Panc1 (cell line): Measurements from ENCODE around the gene STAB1. TPM values are rescaled to one million over a fixed set of nuclear protein-coding genes. Genes with fewer than 3 reads are reported as not detected.

Experiments
- ATAC-seq: fragments of 200-7000 bp; cut with Tn5 transposase; 2 replicates; pipeline ENCODE4 v1.9.1; 2020; ENCODE audit warnings: mild to moderate bottlenecking, moderate library complexity
- BruUV-seq: library from RNA; stranded (reverse); fragments of 400-500 nt; replicated peaks from 2 replicates; lab custom pipeline; 2021; lab: Mats Ljungman, UMichigan
- CTCF ChIA-PET: fragments of 300-600 bp; sonication (Branson Sonifier 250); formaldehyde crosslinking; loops from one replicate; lab custom pipeline; 2022; ENCODE audit warnings: antibody characterized with exemption; lab: Charles Lee
- POLR2A ChIA-PET: fragments of 300-600 bp; sonication (Branson Sonifier 250); formaldehyde crosslinking; loops from one replicate; lab custom pipeline; 2022; ENCODE audit warnings: antibody characterized with exemption; lab: Charles Lee
- DNase-seq: peaks from one replicate; pipeline ENCODE4 v3.0.0-alpha.2; 2010; ENCODE audit warnings: low read depth, low spot score
- H3K27ac ChIP-seq: 2 replicates; pipeline ENCODE4 v1.5.1; 2011; ENCODE audit warnings: mild to moderate bottlenecking, low read length, inconsistent platforms
- H3K27me3 ChIP-seq: fragments of 200-500 bp; sonication (Bioruptor generic); 2 replicates; pipeline ENCODE4 v1.6.0; 2014; ENCODE audit warnings: low read length, inconsistent platforms; ENCODE audit not compliant: control insufficient read depth, insufficient read depth
- H3K36me3 ChIP-seq: fragments of 200-500 bp; sonication (Bioruptor generic); 2 replicates; pipeline ENCODE4 v1.5.1; 2014; ENCODE audit warnings: inconsistent platforms, mild to moderate bottlenecking, low read length, moderate library complexity; ENCODE audit not compliant: control insufficient read depth, insufficient read depth
- H3K4me1 ChIP-seq: 2 replicates; pipeline ENCODE4 v1.5.1; 2011; ENCODE audit warnings: inconsistent platforms, mild to moderate bottlenecking, low read length, moderate library complexity; ENCODE audit not compliant: control insufficient read depth, insufficient read depth
- H3K4me3 ChIP-seq, 2 experiments: 2 replicates each; pipeline ENCODE4 v1.5.1; 2011 to 2012; ENCODE audit warnings: low read depth in 2 of 2, low read length in 2 of 2, mild to moderate bottlenecking in 2 of 2, inconsistent platforms in 1 of 2, moderate library complexity in 1 of 2
- H3K9me3 ChIP-seq: fragments of 200-500 bp; sonication (Bioruptor generic); 2 replicates; pipeline ENCODE4 v1.5.1; 2014; ENCODE audit warnings: low read depth, mild to moderate bottlenecking, inconsistent platforms, low read length, moderate library complexity; ENCODE audit not compliant: control insufficient read depth, insufficient read depth
- POLR2AphosphoS5 ChIP-seq: IDR thresholded peaks from 2 replicates; pipeline ENCODE4 v1.6.1; 2012; ENCODE audit warnings: mild to moderate bottlenecking, low read depth, low read length, moderate library complexity
- SIN3A ChIP-seq: IDR thresholded peaks from 2 replicates; pipeline ENCODE4 v1.6.1; 2012; ENCODE audit warnings: low read depth, mild to moderate bottlenecking, low read length, moderate library complexity, borderline replicate concordance; ENCODE audit not compliant: insufficient read depth
- TCF7L2 ChIP-seq: IDR thresholded peaks from 2 replicates; pipeline ENCODE4 v1.6.1; 2011; ENCODE audit warnings: mild to moderate bottlenecking, low read depth, low read length, inconsistent platforms
- in situ Hi-C: cut with HindIII; loops from 2 replicates; pipeline ENCODE4 v1.10.0; 2016; ENCODE audit warnings: low sequenced_read_pairs, low pct_unique_long_range_greater_than_20kb
- intact Hi-C: fragments of 100-400 bp; cut with micrococcal nuclease; formaldehyde crosslinking; loops from one replicate; pipeline ENCODE4 v1.10.0; 2022; ENCODE audit not compliant: unreplicated experiment
- total RNA-seq: library from RNA; stranded (reverse); gene quantifications from one replicate; pipeline ENCODE4 v1.2.1, GENCODE V29; 2021; ENCODE audit not compliant: unreplicated experiment
- TF ChIP-seq, protein P1 (sequence below): fragments of 450-650 bp; IDR thresholded peaks from 2 replicates; pipeline ENCODE4 v1.5.1; 2017; ENCODE audit warnings: mild to moderate bottlenecking
- TF ChIP-seq, protein P2 (sequence below), 2 experiments: IDR thresholded peaks; 2 replicates each; pipeline ENCODE4 v1.6.1; 2011 to 2012; ENCODE audit warnings: low read depth in 2 of 2, control low read depth in 1 of 2, low read length in 1 of 2, mild to moderate bottlenecking in 1 of 2, moderate library complexity in 1 of 2; ENCODE audit not compliant: insufficient read depth in 1 of 2

The STAB1 gene
- total RNA-seq, 1 experiment from 2014 or later: 0.39 TPM

DNA sequence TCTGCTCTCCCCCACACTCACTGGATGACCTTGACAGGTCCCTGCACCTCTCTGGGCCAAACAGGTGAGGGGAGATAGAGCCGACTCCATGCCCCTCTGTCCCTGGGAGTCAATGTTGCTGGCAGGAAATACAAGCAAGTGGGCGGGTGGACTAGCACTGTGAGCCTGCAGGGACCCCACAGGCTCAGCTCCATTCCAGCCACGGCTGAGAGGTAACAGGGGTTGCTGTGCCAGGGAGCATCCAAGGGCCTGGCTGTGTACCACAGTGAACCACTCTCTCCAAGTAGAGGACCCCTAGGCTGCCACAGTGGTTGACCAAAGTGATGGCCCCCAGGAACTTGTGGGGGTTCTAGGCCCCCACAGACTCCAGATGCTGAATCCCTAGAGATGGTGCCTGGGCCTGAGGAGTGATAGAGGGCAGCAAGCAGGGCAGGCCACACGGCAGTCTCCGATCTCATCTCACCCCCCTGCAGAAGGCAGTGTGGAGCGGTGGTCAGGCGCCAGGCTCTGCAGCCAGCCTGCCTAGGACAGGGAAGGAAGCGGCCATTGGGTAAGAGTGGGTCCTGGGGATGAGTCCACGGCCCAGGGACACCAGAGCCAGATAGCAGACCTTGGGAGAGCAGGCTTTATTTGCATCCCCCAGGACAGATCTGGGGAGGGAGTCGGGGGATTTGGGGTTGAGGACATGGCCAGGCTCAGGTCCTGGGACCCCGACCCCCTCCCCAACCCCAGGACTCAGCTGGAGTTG is 44.5 kb upstream of the STAB1 start:
- ATAC-seq: no peak
- DNase-seq: no peak
- CTCF ChIA-PET: no interaction called here
- peaks cover 2% of the 10 kb centered on the region; the same call in 1 of the 2 replicates for H3K36me3 ChIP-seq
- intact Hi-C loops: no loop called here
- in situ Hi-C loops: no loop called here
- H3K9me3 ChIP-seq: no peaks in the 10 kb centered on the region
- H3K4me1 ChIP-seq: peaks cover 32% of the 10 kb centered on the region
- H3K27me3 ChIP-seq: no peaks in the 10 kb centered on the region
- BruUV-seq: no TSS peak
- H3K4me3 ChIP-seq: no peak overlapping the region
- peak overlapping the region; percentile 63 for H3K27ac ChIP-seq
- TF ChIP-seq, protein P1, sequence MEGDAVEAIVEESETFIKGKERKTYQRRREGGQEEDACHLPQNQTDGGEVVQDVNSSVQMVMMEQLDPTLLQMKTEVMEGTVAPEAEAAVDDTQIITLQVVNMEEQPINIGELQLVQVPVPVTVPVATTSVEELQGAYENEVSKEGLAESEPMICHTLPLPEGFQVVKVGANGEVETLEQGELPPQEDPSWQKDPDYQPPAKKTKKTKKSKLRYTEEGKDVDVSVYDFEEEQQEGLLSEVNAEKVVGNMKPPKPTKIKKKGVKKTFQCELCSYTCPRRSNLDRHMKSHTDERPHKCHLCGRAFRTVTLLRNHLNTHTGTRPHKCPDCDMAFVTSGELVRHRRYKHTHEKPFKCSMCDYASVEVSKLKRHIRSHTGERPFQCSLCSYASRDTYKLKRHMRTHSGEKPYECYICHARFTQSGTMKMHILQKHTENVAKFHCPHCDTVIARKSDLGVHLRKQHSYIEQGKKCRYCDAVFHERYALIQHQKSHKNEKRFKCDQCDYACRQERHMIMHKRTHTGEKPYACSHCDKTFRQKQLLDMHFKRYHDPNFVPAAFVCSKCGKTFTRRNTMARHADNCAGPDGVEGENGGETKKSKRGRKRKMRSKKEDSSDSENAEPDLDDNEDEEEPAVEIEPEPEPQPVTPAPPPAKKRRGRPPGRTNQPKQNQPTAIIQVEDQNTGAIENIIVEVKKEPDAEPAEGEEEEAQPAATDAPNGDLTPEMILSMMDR: no peak
- TF ChIP-seq POLR2AphosphoS5 (no peak), SIN3A (no peak), TCF7L2 (no peak)
- TF ChIP-seq, protein P2, sequence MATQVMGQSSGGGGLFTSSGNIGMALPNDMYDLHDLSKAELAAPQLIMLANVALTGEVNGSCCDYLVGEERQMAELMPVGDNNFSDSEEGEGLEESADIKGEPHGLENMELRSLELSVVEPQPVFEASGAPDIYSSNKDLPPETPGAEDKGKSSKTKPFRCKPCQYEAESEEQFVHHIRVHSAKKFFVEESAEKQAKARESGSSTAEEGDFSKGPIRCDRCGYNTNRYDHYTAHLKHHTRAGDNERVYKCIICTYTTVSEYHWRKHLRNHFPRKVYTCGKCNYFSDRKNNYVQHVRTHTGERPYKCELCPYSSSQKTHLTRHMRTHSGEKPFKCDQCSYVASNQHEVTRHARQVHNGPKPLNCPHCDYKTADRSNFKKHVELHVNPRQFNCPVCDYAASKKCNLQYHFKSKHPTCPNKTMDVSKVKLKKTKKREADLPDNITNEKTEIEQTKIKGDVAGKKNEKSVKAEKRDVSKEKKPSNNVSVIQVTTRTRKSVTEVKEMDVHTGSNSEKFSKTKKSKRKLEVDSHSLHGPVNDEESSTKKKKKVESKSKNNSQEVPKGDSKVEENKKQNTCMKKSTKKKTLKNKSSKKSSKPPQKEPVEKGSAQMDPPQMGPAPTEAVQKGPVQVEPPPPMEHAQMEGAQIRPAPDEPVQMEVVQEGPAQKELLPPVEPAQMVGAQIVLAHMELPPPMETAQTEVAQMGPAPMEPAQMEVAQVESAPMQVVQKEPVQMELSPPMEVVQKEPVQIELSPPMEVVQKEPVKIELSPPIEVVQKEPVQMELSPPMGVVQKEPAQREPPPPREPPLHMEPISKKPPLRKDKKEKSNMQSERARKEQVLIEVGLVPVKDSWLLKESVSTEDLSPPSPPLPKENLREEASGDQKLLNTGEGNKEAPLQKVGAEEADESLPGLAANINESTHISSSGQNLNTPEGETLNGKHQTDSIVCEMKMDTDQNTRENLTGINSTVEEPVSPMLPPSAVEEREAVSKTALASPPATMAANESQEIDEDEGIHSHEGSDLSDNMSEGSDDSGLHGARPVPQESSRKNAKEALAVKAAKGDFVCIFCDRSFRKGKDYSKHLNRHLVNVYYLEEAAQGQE (IDR thresholded peaks at IDR 0.05; ENCODE audit: insufficient read depth in 1 of 2, low read depth in 2 of 2, low read length in 1 of 2): no peak
- POLR2A ChIA-PET: no interaction called here

DNA sequence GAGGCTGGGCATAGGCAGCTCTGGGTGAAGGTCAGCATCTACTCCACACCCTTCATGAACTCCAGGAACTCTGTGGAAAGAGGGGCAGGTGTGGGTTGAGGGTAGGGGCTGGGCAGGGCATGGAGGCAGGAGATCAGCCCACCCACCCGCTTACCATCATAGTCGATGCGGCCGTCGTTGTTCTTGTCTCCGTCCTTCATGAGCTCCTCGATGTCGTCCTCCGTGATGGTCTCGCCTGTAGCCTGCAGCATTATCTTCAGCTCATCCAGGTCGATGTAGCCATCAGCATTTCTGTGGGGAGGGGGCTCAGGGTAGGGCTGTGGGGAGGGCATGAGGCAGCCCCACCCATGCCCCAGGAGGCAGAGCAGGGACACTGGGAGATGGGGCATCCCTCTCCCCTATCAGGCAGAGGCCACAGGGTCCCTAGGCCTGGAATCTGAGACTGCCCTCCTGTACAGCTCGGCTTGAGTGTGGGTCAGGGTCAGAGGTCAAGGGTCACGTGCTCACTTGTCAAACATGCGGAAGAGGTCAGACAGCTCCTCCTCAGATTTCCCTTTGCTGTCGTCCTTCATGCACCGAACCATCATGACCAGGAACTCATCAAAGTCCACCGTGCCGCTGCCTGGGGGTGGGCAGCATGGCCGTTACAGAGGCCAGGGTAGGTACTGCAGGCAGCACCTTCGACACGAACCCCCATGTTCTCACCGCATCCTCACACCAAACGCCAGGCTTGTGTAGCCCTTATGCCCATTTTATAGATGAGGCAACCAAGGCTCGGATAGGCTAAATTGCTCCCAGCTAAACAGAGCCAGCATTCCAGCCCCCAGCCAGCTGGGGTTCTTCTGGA is 43.7 kb upstream of the STAB1 start:
- DNase-seq: no peak
- CTCF ChIA-PET: no interaction called here
- no peak overlapping the region for H3K27ac ChIP-seq
- in situ Hi-C loops: no loop called here
- no peaks in the 10 kb centered on the region for H3K9me3 ChIP-seq
- BruUV-seq: no TSS peak
- H3K4me3 ChIP-seq: no peak overlapping the region
- no peaks in the 10 kb centered on the region for H3K27me3 ChIP-seq
- intact Hi-C loops: no loop called here
- no peak for TF ChIP-seq SIN3A
- TF ChIP-seq POLR2AphosphoS5: no peak
- TF ChIP-seq, protein P2 (IDR thresholded peaks at IDR 0.05; ENCODE audit: insufficient read depth in 1 of 2, low read depth in 2 of 2, low read length in 1 of 2): no peak
- TF ChIP-seq TCF7L2: no peak
- TF ChIP-seq, protein P1: no peak
- peaks cover 6% of the 10 kb centered on the region; the same call in 1 of the 2 replicates for H3K36me3 ChIP-seq
- no peak for ATAC-seq
- POLR2A ChIA-PET: no interaction called here
- peaks cover 33% of the 10 kb centered on the region for H3K4me1 ChIP-seq
